ENCODE data around the gene SPATA1.

DNA sequence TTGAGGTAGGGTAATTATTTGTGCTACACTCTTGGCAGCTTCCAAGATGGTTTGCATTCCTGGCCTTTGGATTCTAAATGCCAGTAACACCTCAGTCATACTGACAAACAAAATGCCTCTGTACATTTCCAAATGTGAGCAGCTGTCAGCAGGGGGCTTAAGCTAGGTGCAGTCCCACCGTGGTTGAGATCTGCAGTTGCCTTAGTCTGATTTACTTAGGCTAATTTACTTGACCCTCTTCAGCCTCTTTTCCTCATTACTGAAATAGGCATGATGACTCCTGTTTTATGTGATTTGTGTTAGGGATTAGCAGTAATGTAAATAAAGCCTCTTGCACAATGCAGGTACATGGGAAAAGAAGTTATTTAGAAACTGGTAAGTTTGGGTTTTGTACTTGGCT, 13.5 kb upstream of the SPATA1 start:
- TF ChIP-seq, protein P1, sequence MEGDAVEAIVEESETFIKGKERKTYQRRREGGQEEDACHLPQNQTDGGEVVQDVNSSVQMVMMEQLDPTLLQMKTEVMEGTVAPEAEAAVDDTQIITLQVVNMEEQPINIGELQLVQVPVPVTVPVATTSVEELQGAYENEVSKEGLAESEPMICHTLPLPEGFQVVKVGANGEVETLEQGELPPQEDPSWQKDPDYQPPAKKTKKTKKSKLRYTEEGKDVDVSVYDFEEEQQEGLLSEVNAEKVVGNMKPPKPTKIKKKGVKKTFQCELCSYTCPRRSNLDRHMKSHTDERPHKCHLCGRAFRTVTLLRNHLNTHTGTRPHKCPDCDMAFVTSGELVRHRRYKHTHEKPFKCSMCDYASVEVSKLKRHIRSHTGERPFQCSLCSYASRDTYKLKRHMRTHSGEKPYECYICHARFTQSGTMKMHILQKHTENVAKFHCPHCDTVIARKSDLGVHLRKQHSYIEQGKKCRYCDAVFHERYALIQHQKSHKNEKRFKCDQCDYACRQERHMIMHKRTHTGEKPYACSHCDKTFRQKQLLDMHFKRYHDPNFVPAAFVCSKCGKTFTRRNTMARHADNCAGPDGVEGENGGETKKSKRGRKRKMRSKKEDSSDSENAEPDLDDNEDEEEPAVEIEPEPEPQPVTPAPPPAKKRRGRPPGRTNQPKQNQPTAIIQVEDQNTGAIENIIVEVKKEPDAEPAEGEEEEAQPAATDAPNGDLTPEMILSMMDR (IDR thresholded peaks at IDR 0.05), result no peak
- TF ChIP-seq POLR2AphosphoS5 (IDR thresholded peaks at IDR 0.05), result no peak
- TF ChIP-seq POLR2A (IDR thresholded peaks at IDR 0.05), result no peak
